Measurements from ENCODE around the gene TDRD12. TPM values are rescaled to one million over a fixed set of nuclear protein-coding genes. Genes with fewer than 3 reads are reported as not detected.
"Not testable (repeated sequence)": the region's sequence is repeated elsewhere in the genome, so short reads cannot be mapped to it uniquely, and the experiment has no call there.

Gene TDRD12
- total RNA-seq, 1 experiment from 2014 or later = 0.33 TPM

- H3K9me2 ChIP-seq (ENCODE audit: insufficient read depth) = no peaks in the 10 kb centered on the region
- H3F3A ChIP-seq (ENCODE audit: insufficient read depth, low read depth) = no peaks in the 10 kb centered on the region
- BruUV-seq (replicated peaks) = no TSS peak
- DNase-seq = no peak
- ChIA-PET CTCF (no interaction called here), POLR2A (ENCODE audit: unreplicated experiment) (no interaction called here)
- H3K27ac ChIP-seq = no peak overlapping the region
- no peaks in the 10 kb centered on the region for H3K79me2 ChIP-seq (ENCODE audit: low read depth)
- H3K4me2 ChIP-seq = no peak overlapping the region
- 0 out of 2 replicates have a peak, but pooled peaks cover 3% of the 10 kb centered on the region for H3K27me3 ChIP-seq (ENCODE audit: insufficient read depth, low read depth)
- H3K9me3 ChIP-seq (ENCODE audit: insufficient read depth, low read depth) = no peaks in the 10 kb centered on the region
- no peak overlapping the region for H3K4me3 ChIP-seq
- H4K20me1 ChIP-seq (ENCODE audit: insufficient read depth) = no peaks in the 10 kb centered on the region
- H3K36me3 ChIP-seq (ENCODE audit: low read depth) = no peaks in the 10 kb centered on the region
- intact Hi-C loops (cut with micrococcal nuclease; ENCODE audit: unreplicated experiment) = no loop called here
- TF ChIP-seq CTCF (conservative IDR thresholded peaks at IDR 0.05) (no peak), EZH2 (IDR thresholded peaks at IDR 0.05; ENCODE audit: low read depth) (no peak)
- H3K4me1 ChIP-seq (replicated peaks; ENCODE audit: insufficient read depth) = no peaks in the 10 kb centered on the region
- no peak overlapping the region for H2AFZ ChIP-seq
Measured at GRCh38 chr19:32779082-32779481, 59.5 kb downstream of the TDRD12 start.

- Histone ChIP-seq H3K4me2 (no peak overlapping the region), H3F3A (ENCODE audit: insufficient read depth, low read depth) (no peaks in the 10 kb centered on the region), H3K27ac (no peak overlapping the region), H2AFZ (no peak overlapping the region), H3K27me3 (ENCODE audit: insufficient read depth, low read depth) (0 out of 2 replicates have a peak, but pooled peaks cover 4% of the 10 kb centered on the region), H4K20me1 (ENCODE audit: insufficient read depth) (no peaks in the 10 kb centered on the region), H3K9me3 (ENCODE audit: insufficient read depth, low read depth) (no peaks in the 10 kb centered on the region), H3K79me2 (ENCODE audit: low read depth) (no peaks in the 10 kb centered on the region), H3K9me2 (ENCODE audit: insufficient read depth) (no peaks in the 10 kb centered on the region), H3K36me3 (ENCODE audit: low read depth) (no peaks in the 10 kb centered on the region), H3K4me3 (no peak overlapping the region), H3K4me1 (replicated peaks; ENCODE audit: insufficient read depth) (no peaks in the 10 kb centered on the region)
- ChIA-PET POLR2A (ENCODE audit: unreplicated experiment) (no interaction called here), CTCF (no interaction called here)
- intact Hi-C loops (cut with micrococcal nuclease; ENCODE audit: unreplicated experiment) = no loop called here
- TF ChIP-seq CTCF (conservative IDR thresholded peaks at IDR 0.05) (no peak), EZH2 (IDR thresholded peaks at IDR 0.05; ENCODE audit: low read depth) (no peak)
- DNase-seq = no peak
- no TSS peak for BruUV-seq (replicated peaks)
Measured at GRCh38 chr19:32781280-32781679, 61.7 kb downstream of the TDRD12 start.

GRCh38 chr19:32782089-32782488 lies 62.5 kb downstream of the TDRD12 start:
- H3K27ac ChIP-seq; H3F3A ChIP-seq (ENCODE audit: insufficient read depth, low read depth); H3K36me3 ChIP-seq (ENCODE audit: low read depth); H4K20me1 ChIP-seq (ENCODE audit: insufficient read depth); H3K4me2 ChIP-seq; H3K9me3 ChIP-seq (ENCODE audit: insufficient read depth, low read depth); H3K9me2 ChIP-seq (ENCODE audit: insufficient read depth); POLR2A ChIA-PET (ENCODE audit: unreplicated experiment); DNase-seq; BruUV-seq (replicated peaks); H2AFZ ChIP-seq; CTCF ChIA-PET; H3K79me2 ChIP-seq (ENCODE audit: low read depth); H3K4me3 ChIP-seq; intact Hi-C loops (cut with micrococcal nuclease; ENCODE audit: unreplicated experiment); H3K4me1 ChIP-seq (replicated peaks; ENCODE audit: insufficient read depth); H3K27me3 ChIP-seq (ENCODE audit: insufficient read depth, low read depth): not testable (repeated sequence)

GRCh38 chr19:32787161-32787813 lies 67.7 kb downstream of the TDRD12 start:
- DNase-seq; H3K27ac ChIP-seq; BruUV-seq (replicated peaks); H3K79me2 ChIP-seq (ENCODE audit: low read depth); H3K36me3 ChIP-seq (ENCODE audit: low read depth); H3K4me3 ChIP-seq; H3K4me2 ChIP-seq; H3K9me2 ChIP-seq (ENCODE audit: insufficient read depth); POLR2A ChIA-PET (ENCODE audit: unreplicated experiment); H4K20me1 ChIP-seq (ENCODE audit: insufficient read depth); H2AFZ ChIP-seq; H3K9me3 ChIP-seq (ENCODE audit: insufficient read depth, low read depth); H3F3A ChIP-seq (ENCODE audit: insufficient read depth, low read depth); CTCF ChIA-PET; H3K4me1 ChIP-seq (replicated peaks; ENCODE audit: insufficient read depth); intact Hi-C loops (cut with micrococcal nuclease; ENCODE audit: unreplicated experiment); H3K27me3 ChIP-seq (ENCODE audit: insufficient read depth, low read depth): not testable (repeated sequence)

- H4K20me1 ChIP-seq (ENCODE audit: insufficient read depth); intact Hi-C loops (cut with micrococcal nuclease; ENCODE audit: unreplicated experiment); H3K4me3 ChIP-seq; H3K79me2 ChIP-seq (ENCODE audit: low read depth); H3F3A ChIP-seq (ENCODE audit: insufficient read depth, low read depth); H2AFZ ChIP-seq; H3K4me2 ChIP-seq; H3K27ac ChIP-seq; POLR2A ChIA-PET (ENCODE audit: unreplicated experiment); H3K27me3 ChIP-seq (ENCODE audit: insufficient read depth, low read depth); BruUV-seq (replicated peaks); H3K9me3 ChIP-seq (ENCODE audit: insufficient read depth, low read depth); CTCF ChIA-PET; DNase-seq; H3K4me1 ChIP-seq (replicated peaks; ENCODE audit: insufficient read depth); H3K36me3 ChIP-seq (ENCODE audit: low read depth); H3K9me2 ChIP-seq (ENCODE audit: insufficient read depth): not testable (repeated sequence)
Measured at GRCh38 chr19:32787895-32788294, 68.3 kb downstream of the TDRD12 start.

Data from PC-9 (cell line).